ENCODE results near the gene IRF6.

- TF ChIP-seq SIN3A (IDR thresholded peaks at IDR 0.05; ENCODE audit: borderline replicate concordance, low read depth, low read length) (no peak), CTCF (IDR thresholded peaks at IDR 0.05) (no peak), RAD21 (IDR thresholded peaks at IDR 0.05; ENCODE audit: low read length) (no peak), YY1 (IDR thresholded peaks at IDR 0.05; ENCODE audit: low read depth) (no peak), GATA2 (CRISPR knock-in tag; IDR thresholded peaks at IDR 0.05) (no peak), GABPA (IDR thresholded peaks at IDR 0.05; ENCODE audit: low read depth) (no peak), TCF12 (IDR thresholded peaks at IDR 0.05) (no peak), FOSL2 (IDR thresholded peaks at IDR 0.05; ENCODE audit: borderline replicate concordance, low read depth) (no peak), ZBTB33 (IDR thresholded peaks at IDR 0.05; ENCODE audit: borderline replicate concordance, low read depth) (no peak)
These were observed at the start of gene IRF6 for GRCh38 chr1:209805875-209806760.
